SK-N-MC (cell line): ENCODE data around the gene PSMB11.

Experiments
- EZH2 ChIP-seq: fragments of 200-600 bp; sonication (generic); IDR thresholded peaks from one replicate; pipeline ENCODE4 v1.6.1; 2017; ENCODE audit warnings: antibody characterized with exemption
- FOXP2 ChIP-seq: optimal IDR thresholded peaks from 2 replicates; pipeline ENCODE3; 2011; ENCODE audit warnings: mild to moderate bottlenecking, moderate library complexity; ENCODE audit not compliant: insufficient read depth; ENCODE audit errors: extremely low read length, control extremely low read depth
- POLR2AphosphoS5 ChIP-seq: IDR thresholded peaks from 2 replicates; pipeline ENCODE4 v1.6.1; 2012; ENCODE audit warnings: mild to moderate bottlenecking, low read depth, low read length, borderline replicate concordance

DNA sequence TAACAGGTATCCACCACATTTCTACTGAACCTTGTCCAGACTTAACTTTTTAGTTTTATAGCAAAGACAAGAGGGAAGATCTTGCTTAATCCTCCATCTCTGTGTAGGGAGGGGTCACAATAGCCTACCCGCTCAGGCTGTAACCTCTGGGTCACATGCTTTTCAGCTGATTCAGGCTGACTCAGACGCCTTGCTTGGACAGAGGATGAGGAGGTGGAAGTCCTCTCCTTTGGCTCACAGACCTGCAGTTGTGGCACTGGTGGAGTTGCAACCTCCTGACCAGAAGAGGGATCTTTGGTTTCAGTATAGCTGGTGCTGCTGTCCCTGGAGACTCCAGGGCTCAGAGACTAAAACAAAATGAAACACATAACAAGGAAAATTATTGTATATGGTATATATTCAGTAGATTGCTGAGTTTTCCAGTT, 36.7 kb downstream of the PSMB11 start:
- TF ChIP-seq POLR2AphosphoS5 (no peak), EZH2 (no peak), FOXP2 (no peak)
